HG03060 (cell line): ENCODE measurements around the gene SAMD7.

ENCODE experiments used
- ATAC-seq: cut with Tn5 transposase; IDR thresholded peaks from one replicate; pipeline ENCODE4 v1.9.1; 2021; ENCODE audit warnings: low read depth, moderate number of reproducible peaks; ENCODE audit not compliant: unreplicated experiment

The SAMD7 gene

GRCh38 chr3:169907476-169907875 lies 3.9 kb upstream of the SAMD7 start:
- no peak for ATAC-seq

- no peak for ATAC-seq
Measured at GRCh38 chr3:169907944-169908343, 3.4 kb upstream of the SAMD7 start.

GRCh38 chr3:169913323-169913722 lies 2.0 kb downstream of the SAMD7 start:
- no peak for ATAC-seq

GRCh38 chr3:169914321-169914720 lies 2.9 kb downstream of the SAMD7 start:
- ATAC-seq, result no peak

GRCh38 chr3:169923189-169923588 lies 11.8 kb downstream of the SAMD7 start:
- ATAC-seq, result no peak

- no peak for ATAC-seq
Measured at GRCh38 chr3:169923831-169924230, 12.5 kb downstream of the SAMD7 start.

- ATAC-seq, result no peak
Measured at GRCh38 chr3:169929830-169930519, 18.6 kb downstream of the SAMD7 start.

GRCh38 chr3:169930843-169931242 lies 19.5 kb downstream of the SAMD7 start:
- ATAC-seq, result no peak

GRCh38 chr3:169931747-169932520 lies 20.6 kb downstream of the SAMD7 start:
- peak; percentile 92 for ATAC-seq

- ATAC-seq, result no peak
Measured at GRCh38 chr3:169939320-169939719, 27.9 kb downstream of the SAMD7 start.

- no peak for ATAC-seq
Measured at GRCh38 chr3:169939751-169940150, 28.4 kb downstream of the SAMD7 start.

GRCh38 chr3:169940470-169941181 lies 29.3 kb downstream of the SAMD7 start:
- ATAC-seq, result peak; percentile 53

GRCh38 chr3:169945313-169945712 lies 33.9 kb downstream of the SAMD7 start:
- peak; percentile 71 for ATAC-seq

GRCh38 chr3:169946336-169946735 lies 35.0 kb downstream of the SAMD7 start:
- ATAC-seq, result no peak

- no peak for ATAC-seq
Measured at GRCh38 chr3:169948559-169949448, 37.4 kb downstream of the SAMD7 start.

GRCh38 chr3:169952045-169952444 lies 40.7 kb downstream of the SAMD7 start:
- no peak for ATAC-seq

- no peak for ATAC-seq
Measured at GRCh38 chr3:169953462-169954141, 42.2 kb downstream of the SAMD7 start.

- ATAC-seq, result no peak
Measured at GRCh38 chr3:169954142-169954756, 42.9 kb downstream of the SAMD7 start.

- ATAC-seq, result no peak
Measured at GRCh38 chr3:169955406-169955805, 44.0 kb downstream of the SAMD7 start.
